Neuronal stem cell (in vitro differentiated cells): ENCODE data around the gene MYL3.

Experiments
- DNase-seq: peaks from one replicate; pipeline ENCODE4 v3.0.0-alpha.2; 2013; ENCODE audit warnings: low spot score
- H2AFZ ChIP-seq: one replicate; pipeline ENCODE4 v1.6.1; 2013; ENCODE audit warnings: mild to moderate bottlenecking, low read length, inconsistent platforms
- H2AK5ac ChIP-seq: 2 replicates; pipeline ENCODE4 v1.6.1; 2013; ENCODE audit warnings: low read depth, mild to moderate bottlenecking, inconsistent platforms, low read length, moderate library complexity, mixed read lengths
- H2BK120ac ChIP-seq: 2 replicates; pipeline ENCODE4 v1.6.1; 2013; ENCODE audit warnings: low read depth, mild to moderate bottlenecking, inconsistent platforms, low read length, moderate library complexity, mixed read lengths
- H2BK12ac ChIP-seq: one replicate; pipeline ENCODE4 v1.6.1; 2013; ENCODE audit warnings: low read length, inconsistent platforms
- H2BK15ac ChIP-seq: 2 replicates; pipeline ENCODE4 v1.6.1; 2013; ENCODE audit warnings: mild to moderate bottlenecking, low read length, inconsistent platforms, mixed read lengths
- H2BK5ac ChIP-seq: one replicate; pipeline ENCODE4 v1.6.1; 2013; ENCODE audit warnings: inconsistent platforms, mild to moderate bottlenecking, low read length, moderate library complexity
- H3K14ac ChIP-seq: one replicate; pipeline ENCODE4 v1.6.1; 2013; ENCODE audit warnings: low read length, inconsistent platforms
- H3K18ac ChIP-seq: 2 replicates; pipeline ENCODE4 v1.6.1; 2013; ENCODE audit warnings: low read length, inconsistent platforms
- H3K23ac ChIP-seq: 2 replicates; pipeline ENCODE4 v1.6.1; 2013; ENCODE audit warnings: low read depth, mild to moderate bottlenecking, mixed read lengths, low read length, inconsistent platforms; ENCODE audit not compliant: poor library complexity
- H3K27ac ChIP-seq: replicated peaks from 3 replicates; pipeline ENCODE4 v1.5.1; 2013; ENCODE audit warnings: low read length, inconsistent platforms
- H3K27me3 ChIP-seq, 3 experiments: 2 replicates each; pipeline ENCODE4 v1.6.1; 2013; ENCODE audit warnings: low read length in 3 of 3, mild to moderate bottlenecking in 2 of 3, inconsistent platforms in 1 of 3, low read depth in 1 of 3, mixed read lengths in 1 of 3, moderate library complexity in 1 of 3; ENCODE audit not compliant: control insufficient read depth in 3 of 3, insufficient read depth in 3 of 3
- H3K36me3 ChIP-seq, 2 donors: replicated peaks in 1 of 2; 2 replicates each; pipeline ENCODE4 v1.6.1; 2013; ENCODE audit warnings: low read length in 2 of 2; ENCODE audit not compliant: control insufficient read depth in 2 of 2, insufficient read depth in 2 of 2
- H3K4ac ChIP-seq: 2 replicates; pipeline ENCODE4 v1.6.1; 2013; ENCODE audit warnings: inconsistent platforms, mild to moderate bottlenecking, low read length, moderate library complexity
- H3K4me1 ChIP-seq, 2 donors: 1 replicate in 1 of 2; 2 replicates in 1 of 2; pipeline ENCODE4 v1.6.1; 2013; ENCODE audit warnings: low read length in 2 of 2, low read depth in 1 of 2; ENCODE audit not compliant: control insufficient read depth in 2 of 2, insufficient read depth in 1 of 2
- H3K4me2 ChIP-seq: one replicate; pipeline ENCODE4 v1.6.1; 2013; ENCODE audit warnings: mild to moderate bottlenecking, low read length, inconsistent platforms; ENCODE audit not compliant: insufficient read depth, poor library complexity, severe bottlenecking
- H3K4me3 ChIP-seq, 2 donors: 2 replicates each; pipeline ENCODE4 v1.5.1; 2013; ENCODE audit warnings: low read length in 2 of 2, mild to moderate bottlenecking in 2 of 2, inconsistent platforms in 1 of 2, moderate library complexity in 1 of 2
- H3K79me1 ChIP-seq: one replicate; pipeline ENCODE4 v1.6.1; 2013; ENCODE audit warnings: low read depth, mild to moderate bottlenecking, inconsistent platforms, low read length, moderate library complexity
- H3K9ac ChIP-seq: one replicate; pipeline ENCODE4 v1.6.1; 2013; ENCODE audit warnings: mild to moderate bottlenecking, low read depth, low read length, inconsistent platforms; ENCODE audit not compliant: poor library complexity
- H3K9me3 ChIP-seq, 2 donors: replicated peaks in 1 of 2; 2 replicates each; pipeline versions ENCODE3 to v1.6.1; 2013; ENCODE audit warnings: low read length in 2 of 2, mild to moderate bottlenecking in 2 of 2, inconsistent platforms in 1 of 2, low read depth in 1 of 2, mixed read lengths in 1 of 2, moderate library complexity in 1 of 2; ENCODE audit not compliant: control insufficient read depth in 2 of 2, insufficient read depth in 1 of 2
- H4K8ac ChIP-seq: one replicate; pipeline ENCODE4 v1.6.1; 2013; ENCODE audit warnings: low read depth, mild to moderate bottlenecking, inconsistent platforms, low read length, moderate library complexity
- H4K91ac ChIP-seq: one replicate; pipeline ENCODE4 v1.6.1; 2013; ENCODE audit warnings: low read length, low read depth, mild to moderate bottlenecking, inconsistent platforms; ENCODE audit not compliant: poor library complexity
- WGBS, 2 donors: extraction: QIAGEN DNeasy Blood & Tissue Kit; methylation state at CpG; one replicate each; pipeline ENCODE4 v1.1.7; 2013; ENCODE audit warnings: missing lambda C conversion rate in 2 of 2, mixed read lengths in 1 of 2; ENCODE audit not compliant: insufficient read length in 2 of 2, insufficient replicate concordance in 1 of 2; ENCODE audit errors: extremely low coverage in 2 of 2; 5-methylcytosine and 5-hydroxymethylcytosine counted together

MYL3 gene

GRCh38 chr3:46844881-46845312, 18.3 kb downstream of the MYL3 start:
- H4K91ac ChIP-seq, result peak overlapping the region; percentile 95
- peak overlapping the region; percentile 93 for H2BK15ac ChIP-seq
- H3K4me1 ChIP-seq, result peaks cover 3 to 30% of the 10 kb centered on the region in 2 donors
- peak overlapping the region; percentile 96 for H3K18ac ChIP-seq
- H3K27ac ChIP-seq, result peak overlapping the region; percentile 75
- peak overlapping the region; percentile 99 for H2AK5ac ChIP-seq
- H4K8ac ChIP-seq, result peak overlapping the region; percentile 96
- H3K14ac ChIP-seq, result peak overlapping the region; percentile 63
- peak overlapping the region; percentile 99 for H3K4ac ChIP-seq
- no peak overlapping the region for H3K4me3 ChIP-seq
- peak overlapping the region; percentile 31 for H3K23ac ChIP-seq
- peak overlapping the region; percentile 25 for H3K4me2 ChIP-seq
- no peak overlapping the region for H2BK12ac ChIP-seq
- peak overlapping the region; percentile 33 for H2BK5ac ChIP-seq
- DNase-seq, result no peak
- peak overlapping the region; percentile 36 for H2BK120ac ChIP-seq
- H3K9ac ChIP-seq, result peak overlapping the region; percentile 90
- H3K79me1 ChIP-seq, result no peaks in the 10 kb centered on the region
- H2AFZ ChIP-seq, result peak overlapping the region; percentile 51
- H3K27me3 ChIP-seq, result no peaks in the 10 kb centered on the region
- whole genome bisulfite sequencing, 2 donors, result no CpG with 5 or more reads among the region's 11 CpGs
- no peaks in the 10 kb centered on the region for H3K36me3 ChIP-seq
- H3K9me3 ChIP-seq, result peaks cover 0 to 4% of the 10 kb centered on the region in 2 donors

GRCh38 chr3:46844397-46844796, 18.8 kb downstream of the MYL3 start:
- H3K79me1 ChIP-seq, result no peaks in the 10 kb centered on the region
- peaks cover 3 to 27% of the 10 kb centered on the region in 2 donors for H3K4me1 ChIP-seq
- H2AK5ac ChIP-seq, result peak overlapping the region; percentile 99
- no peak overlapping the region for H3K23ac ChIP-seq
- no peak for DNase-seq
- H3K27me3 ChIP-seq, result no peaks in the 10 kb centered on the region
- H3K4ac ChIP-seq, result no peak overlapping the region
- peak overlapping the region; percentile 93 for H2BK15ac ChIP-seq
- no peak overlapping the region for H2BK5ac ChIP-seq
- H3K9ac ChIP-seq, result no peak overlapping the region
- H3K4me2 ChIP-seq, result no peak overlapping the region
- no peak overlapping the region for H2BK120ac ChIP-seq
- no peak overlapping the region for H4K91ac ChIP-seq
- H4K8ac ChIP-seq, result no peak overlapping the region
- no peak overlapping the region for H3K4me3 ChIP-seq
- H3K36me3 ChIP-seq, result no peaks in the 10 kb centered on the region
- H2BK12ac ChIP-seq, result no peak overlapping the region
- no peak overlapping the region for H3K27ac ChIP-seq
- H2AFZ ChIP-seq, result no peak overlapping the region
- WGBS, 2 donors, result no CpG with 5 or more reads among the region's 3 CpGs
- H3K9me3 ChIP-seq, result peaks cover 0 to 4% of the 10 kb centered on the region in 2 donors
- peak overlapping the region; percentile 56 for H3K14ac ChIP-seq
- H3K18ac ChIP-seq, result no peak overlapping the region

GRCh38 chr3:46843508-46843907, 19.7 kb downstream of the MYL3 start:
- Histone ChIP-seq H3K27me3 (no peaks in the 10 kb centered on the region), H2BK15ac (no peak overlapping the region), H4K91ac (no peak overlapping the region), H3K14ac (no peak overlapping the region), H3K9me3 (peaks cover under 1 to 7% of the 10 kb centered on the region in 2 donors), H3K23ac (no peak overlapping the region), H2BK120ac (no peak overlapping the region), H3K27ac (no peak overlapping the region), H3K79me1 (no peaks in the 10 kb centered on the region), H4K8ac (no peak overlapping the region), H3K4me2 (no peak overlapping the region), H3K4me3 (no peak overlapping the region), H3K4ac (no peak overlapping the region), H2AK5ac (no peak overlapping the region), H3K9ac (no peak overlapping the region), H2BK12ac (no peak overlapping the region), H2AFZ (no peak overlapping the region), H3K36me3 (no peaks in the 10 kb centered on the region), H3K4me1 (peaks cover 0 to 19% of the 10 kb centered on the region in 2 donors), H3K18ac (no peak overlapping the region), H2BK5ac (no peak overlapping the region)
- WGBS, 2 donors, result no CpG with 5 or more reads among the region's 3 CpGs
- no peak for DNase-seq

- DNase-seq, result no peak
- peaks cover 4 to 5% of the 10 kb centered on the region in 2 donors for H3K9me3 ChIP-seq
- no peak overlapping the region for H3K9ac ChIP-seq
- H2BK12ac ChIP-seq, result no peak overlapping the region
- no peak overlapping the region for H3K4me3 ChIP-seq
- H3K4me2 ChIP-seq, result no peak overlapping the region
- H3K36me3 ChIP-seq, result no peaks in the 10 kb centered on the region
- no peak overlapping the region for H2BK15ac ChIP-seq
- WGBS, 2 donors, result no CpG with 5 or more reads among the region's 1 CpG
- H3K18ac ChIP-seq, result no peak overlapping the region
- H2BK5ac ChIP-seq, result no peak overlapping the region
- H3K27ac ChIP-seq, result no peak overlapping the region
- no peak overlapping the region for H3K23ac ChIP-seq
- no peak overlapping the region for H2AK5ac ChIP-seq
- peaks cover 0 to 3% (median 0%) of the 10 kb centered on the region in 3 experiments for H3K27me3 ChIP-seq
- H2AFZ ChIP-seq, result no peak overlapping the region
- H3K14ac ChIP-seq, result no peak overlapping the region
- H3K4me1 ChIP-seq, result peaks cover 0 to 10% of the 10 kb centered on the region in 2 donors
- no peak overlapping the region for H4K91ac ChIP-seq
- no peak overlapping the region for H3K4ac ChIP-seq
- H2BK120ac ChIP-seq, result no peak overlapping the region
- no peaks in the 10 kb centered on the region for H3K79me1 ChIP-seq
- no peak overlapping the region for H4K8ac ChIP-seq
Measured at GRCh38 chr3:46840491-46840890, 22.8 kb downstream of the MYL3 start.
